Endothelial cell of umbilical vein (primary cell): ENCODE results near the gene KPNB1. TPM values are rescaled to one million over a fixed set of nuclear protein-coding genes. Genes with fewer than 3 reads are reported as not detected.

ENCODE experiments used
- BruUV-seq: library from RNA; stranded (reverse); fragments of 400-500 nt; replicated peaks from 2 replicates; lab custom pipeline; 2021; lab: Mats Ljungman, UMichigan
- CTCF ChIA-PET: fragments of 300-600, 350-600 bp; sonication (Branson Sonifier 250); formaldehyde crosslinking; loops from one replicate; lab custom pipeline; 2021; ENCODE audit warnings: antibody characterized with exemption, inconsistent platforms; lab: Charles Lee
- POLR2A ChIA-PET: fragments of 300-600, 350-600 bp; sonication (Branson Sonifier 250); formaldehyde crosslinking; loops from one replicate; lab custom pipeline; 2021; ENCODE audit warnings: antibody characterized with exemption, inconsistent platforms; lab: Charles Lee
- DNase-seq: peaks from one replicate; pipeline ENCODE4 v3.0.0-alpha.2; 2011; ENCODE audit warnings: low read depth, low spot score
- FAIRE-seq: peaks from 2 replicates; lab custom pipeline; 2011; peaks lifted over from hg19 to GRCh38; lab: Jason Lieb, UNC
- H2AFZ ChIP-seq: 2 replicates; pipeline ENCODE4 v1.6.0; 2012; ENCODE audit warnings: low read depth, low read length, control low read depth, inconsistent platforms
- H3K27ac ChIP-seq: 2 replicates; pipeline ENCODE4 v1.5.1; 2011; ENCODE audit warnings: low read depth, mild to moderate bottlenecking, control low read depth, low read length, moderate library complexity; ENCODE audit not compliant: insufficient read depth
- H3K27me3 ChIP-seq, 2 experiments: 2 replicates each; pipeline versions ENCODE4 v1.6.0 to v1.6.1; 2011; ENCODE audit warnings: low read length in 2 of 2, mixed read lengths in 1 of 2; ENCODE audit not compliant: control insufficient read depth in 2 of 2, insufficient read depth in 2 of 2
- H3K36me3 ChIP-seq, 2 experiments: 2 replicates in 1 of 2; 3 replicates in 1 of 2; pipeline ENCODE4 v1.5.1; 2011; ENCODE audit warnings: low read length in 2 of 2, mild to moderate bottlenecking in 1 of 2, moderate library complexity in 1 of 2; ENCODE audit not compliant: control insufficient read depth in 2 of 2, insufficient read depth in 2 of 2; ENCODE audit errors: extremely low read depth in 1 of 2
- H3K4me1 ChIP-seq: 3 replicates; pipeline ENCODE4 v1.5.1; 2011; ENCODE audit warnings: mild to moderate bottlenecking, low read length; ENCODE audit not compliant: control insufficient read depth, insufficient read depth; ENCODE audit errors: extremely low read depth
- H3K4me2 ChIP-seq: 2 replicates; pipeline ENCODE4 v1.6.1; 2011; ENCODE audit warnings: low read length, control low read depth, mixed read lengths; ENCODE audit not compliant: insufficient read depth
- H3K4me3 ChIP-seq, 3 experiments: fragments of 200-600 bp in 1 of 3; sonication (generic), shearing (Covaris generic) in 1 of 3; replicated peaks in 1 of 3; 2 replicates each; pipeline ENCODE4 v1.5.1; 2011 to 2016; ENCODE audit warnings: control low read depth in 3 of 3, low read length in 3 of 3, mild to moderate bottlenecking in 2 of 3, inconsistent platforms in 1 of 3, low read depth in 1 of 3, moderate library complexity in 1 of 3; ENCODE audit not compliant: insufficient read depth in 1 of 3
- H3K79me2 ChIP-seq: 2 replicates; pipeline ENCODE4 v1.6.0; 2012; ENCODE audit warnings: low read length, inconsistent platforms; ENCODE audit not compliant: control insufficient read depth, insufficient read depth
- H3K9ac ChIP-seq: replicated peaks from 2 replicates; pipeline ENCODE3; 2011; ENCODE audit warnings: low read length, control low read depth; ENCODE audit not compliant: insufficient read depth; ENCODE audit errors: extremely low read depth
- H3K9me1 ChIP-seq: replicated peaks from 3 replicates; pipeline ENCODE4 v1.6.0; 2011; ENCODE audit warnings: mild to moderate bottlenecking, low read length; ENCODE audit not compliant: control insufficient read depth, insufficient read depth; ENCODE audit errors: extremely low read depth
- H3K9me3 ChIP-seq: replicated peaks from 2 replicates; pipeline ENCODE4 v1.5.1; 2012; ENCODE audit warnings: low read length, inconsistent platforms; ENCODE audit not compliant: control insufficient read depth, insufficient read depth
- H4K20me1 ChIP-seq: replicated peaks from 2 replicates; pipeline ENCODE3; 2011; ENCODE audit warnings: mild to moderate bottlenecking, low read length; ENCODE audit not compliant: control insufficient read depth, insufficient read depth; ENCODE audit errors: extremely low read depth
- EZH2 ChIP-seq: IDR thresholded peaks from 2 replicates; pipeline ENCODE4 v1.6.1; 2012; ENCODE audit warnings: borderline replicate concordance, low read depth, mild to moderate bottlenecking, moderate library complexity, low read length, inconsistent platforms; ENCODE audit not compliant: severe bottlenecking
- FOS ChIP-seq: IDR thresholded peaks from 2 replicates; pipeline ENCODE4 v1.6.1; 2011; ENCODE audit warnings: mild to moderate bottlenecking, low read length, moderate library complexity, borderline replicate concordance; ENCODE audit not compliant: insufficient read depth
- GATA2 ChIP-seq: IDR thresholded peaks from 2 replicates; pipeline ENCODE4 v1.7.0; 2011; ENCODE audit warnings: low read depth, mild to moderate bottlenecking, moderate library complexity, mixed read lengths, low read length; ENCODE audit not compliant: insufficient read length, insufficient read depth
- JUN ChIP-seq: IDR thresholded peaks from 2 replicates; pipeline ENCODE4 v1.6.1; 2011; ENCODE audit warnings: borderline replicate concordance, low read depth; ENCODE audit not compliant: insufficient read length, insufficient read depth
- MYC ChIP-seq: IDR thresholded peaks from one replicate; pipeline ENCODE4 v1.6.1; 2011; ENCODE audit warnings: mild to moderate bottlenecking, low read depth, low read length
- POLR2AphosphoS5 ChIP-seq: IDR thresholded peaks from 2 replicates; pipeline ENCODE4 v1.6.1; 2012; ENCODE audit warnings: low read depth, mild to moderate bottlenecking, control low read depth, low read length, moderate library complexity; ENCODE audit not compliant: insufficient read depth
- dilution Hi-C: fragments of 300-500 bp; cut with MboI; formaldehyde crosslinking; loops from one replicate; pipeline ENCODE4 v1.15.0; 2019; ENCODE audit warnings: low sequenced_read_pairs; ENCODE audit not compliant: extremely low pct_ligation_motif_present
- intact Hi-C: fragments of 100-400 bp; cut with micrococcal nuclease; formaldehyde crosslinking; loops from one replicate; pipeline ENCODE4 v1.10.0; 2022
- polyA plus RNA-seq, 4 experiments: library from polyadenylated mRNA; depleted of rRNA in 3 of 4; stranded (reverse) in 3 of 4; unstranded in 1 of 4; fragments of >200 nt; gene quantifications; 2 replicates each; pipeline versions ENCODE4 v1.2.1 to v1.2.3, GENCODE V29; 2011 to 2012; ENCODE audit warnings: missing spikeins in 1 of 4
- total RNA-seq: library from RNA; stranded (reverse); gene quantifications from 2 replicates; pipeline ENCODE4 v1.2.3, GENCODE V29; 2021
- TF ChIP-seq, protein P1 (sequence below), 2 donors: IDR thresholded peaks; 1 replicate in 1 of 2; 2 replicates in 1 of 2; pipeline ENCODE4 v1.5.1; 2011; ENCODE audit warnings: low read length in 2 of 2, mild to moderate bottlenecking in 2 of 2, moderate library complexity in 2 of 2, control low read depth in 1 of 2, inconsistent platforms in 1 of 2, low read depth in 1 of 2; ENCODE audit not compliant: insufficient read depth in 1 of 2; ENCODE audit errors: extremely low read depth in 1 of 2
- TF ChIP-seq, protein P2 (sequence below): IDR thresholded peaks from 2 replicates; pipeline ENCODE4 v1.6.1; 2011; ENCODE audit not compliant: insufficient read depth, insufficient read length

KPNB1 gene
- total and polyA plus RNA-seq, 2 donors (not counting 3 experiments of a cell fraction or from before 2014, with no cell fraction given): 119 to 495 TPM

DNA sequence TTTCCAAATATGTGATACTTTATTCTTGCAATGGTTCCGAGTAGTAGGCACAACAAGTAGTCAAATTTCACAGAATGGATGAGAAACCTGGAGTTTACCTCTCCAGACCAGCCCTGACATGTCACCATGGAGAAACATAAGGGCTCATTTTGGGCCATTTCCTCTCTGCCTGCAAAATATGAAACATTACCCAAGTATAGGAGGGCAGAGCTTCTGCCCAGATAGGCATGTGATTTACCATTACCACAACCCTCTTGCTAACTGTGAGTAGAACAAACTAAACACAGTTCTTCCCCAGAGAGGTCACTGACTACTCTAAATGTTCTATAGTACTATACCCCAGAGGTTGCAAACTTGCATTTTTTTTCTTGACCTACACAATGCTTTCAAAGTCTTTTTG, 15.7 kb upstream of the KPNB1 start:
- Histone ChIP-seq H3K27ac (no peak overlapping the region), H3K4me2 (no peak overlapping the region)

More for the DNA sequence above, 15.7 kb upstream of the KPNB1 start:
- no TSS peak for BruUV-seq
- no peaks in the 10 kb centered on the region for H3K36me3 ChIP-seq
- dilution Hi-C loops (no loop called here), intact Hi-C loops (no loop called here)
- H3K4me3 ChIP-seq: no peak overlapping the region
- TF ChIP-seq FOS (no peak), MYC (no peak), JUN (no peak), POLR2AphosphoS5 (no peak), EZH2 (no peak), GATA2 (no peak)
- TF ChIP-seq, protein P1, sequence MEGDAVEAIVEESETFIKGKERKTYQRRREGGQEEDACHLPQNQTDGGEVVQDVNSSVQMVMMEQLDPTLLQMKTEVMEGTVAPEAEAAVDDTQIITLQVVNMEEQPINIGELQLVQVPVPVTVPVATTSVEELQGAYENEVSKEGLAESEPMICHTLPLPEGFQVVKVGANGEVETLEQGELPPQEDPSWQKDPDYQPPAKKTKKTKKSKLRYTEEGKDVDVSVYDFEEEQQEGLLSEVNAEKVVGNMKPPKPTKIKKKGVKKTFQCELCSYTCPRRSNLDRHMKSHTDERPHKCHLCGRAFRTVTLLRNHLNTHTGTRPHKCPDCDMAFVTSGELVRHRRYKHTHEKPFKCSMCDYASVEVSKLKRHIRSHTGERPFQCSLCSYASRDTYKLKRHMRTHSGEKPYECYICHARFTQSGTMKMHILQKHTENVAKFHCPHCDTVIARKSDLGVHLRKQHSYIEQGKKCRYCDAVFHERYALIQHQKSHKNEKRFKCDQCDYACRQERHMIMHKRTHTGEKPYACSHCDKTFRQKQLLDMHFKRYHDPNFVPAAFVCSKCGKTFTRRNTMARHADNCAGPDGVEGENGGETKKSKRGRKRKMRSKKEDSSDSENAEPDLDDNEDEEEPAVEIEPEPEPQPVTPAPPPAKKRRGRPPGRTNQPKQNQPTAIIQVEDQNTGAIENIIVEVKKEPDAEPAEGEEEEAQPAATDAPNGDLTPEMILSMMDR (IDR thresholded peaks at IDR 0.05; ENCODE audit: extremely low read depth in 1 of 2, insufficient read depth in 1 of 2, low read depth in 1 of 2, low read length in 2 of 2): no peak
- TF ChIP-seq, protein P2, sequence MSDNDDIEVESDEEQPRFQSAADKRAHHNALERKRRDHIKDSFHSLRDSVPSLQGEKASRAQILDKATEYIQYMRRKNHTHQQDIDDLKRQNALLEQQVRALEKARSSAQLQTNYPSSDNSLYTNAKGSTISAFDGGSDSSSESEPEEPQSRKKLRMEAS: no peak
- no peak overlapping the region for H3K9ac ChIP-seq
- no peak for FAIRE-seq
- no peak for DNase-seq
- no peaks in the 10 kb centered on the region for H3K9me1 ChIP-seq
- no peak overlapping the region for H2AFZ ChIP-seq
- no peaks in the 10 kb centered on the region for H3K27me3 ChIP-seq
- peaks cover 9% of the 10 kb centered on the region for H3K4me1 ChIP-seq
- ChIA-PET CTCF (interaction anchor here (1.2 to 1.4 kb wide), 2 partner anchors 9 to 13 kb away, joined by 4 to 7 read pairs; no protein-coding TSS in a partner anchor), POLR2A (no interaction called here)
- no peaks in the 10 kb centered on the region for H3K9me3 ChIP-seq
- no peaks in the 10 kb centered on the region for H4K20me1 ChIP-seq
- H3K79me2 ChIP-seq: no peaks in the 10 kb centered on the region
